Bladder microvascular endothelial cell (primary cell): Measurements from ENCODE around the gene TMEM245. TPM values are rescaled to one million over a fixed set of nuclear protein-coding genes. Genes with fewer than 3 reads are reported as not detected.

Experiments
- total RNA-seq: library from RNA; depleted of rRNA; stranded (reverse); fragments of >200 nt; gene quantifications from 2 replicates; pipeline ENCODE4 v1.2.3, GENCODE V29; 2014

Gene TMEM245
- 41.0 and 99.8 TPM in 2 replicates for total RNA-seq

GRCh38 chr9:109119439-109120203, at the start of gene TMEM245:
Gene TMEM245, minus strand, starts transcription at chr9:109119947. Its CDS starts 34 bp downstream, at chr9:109119913.

DNA sequence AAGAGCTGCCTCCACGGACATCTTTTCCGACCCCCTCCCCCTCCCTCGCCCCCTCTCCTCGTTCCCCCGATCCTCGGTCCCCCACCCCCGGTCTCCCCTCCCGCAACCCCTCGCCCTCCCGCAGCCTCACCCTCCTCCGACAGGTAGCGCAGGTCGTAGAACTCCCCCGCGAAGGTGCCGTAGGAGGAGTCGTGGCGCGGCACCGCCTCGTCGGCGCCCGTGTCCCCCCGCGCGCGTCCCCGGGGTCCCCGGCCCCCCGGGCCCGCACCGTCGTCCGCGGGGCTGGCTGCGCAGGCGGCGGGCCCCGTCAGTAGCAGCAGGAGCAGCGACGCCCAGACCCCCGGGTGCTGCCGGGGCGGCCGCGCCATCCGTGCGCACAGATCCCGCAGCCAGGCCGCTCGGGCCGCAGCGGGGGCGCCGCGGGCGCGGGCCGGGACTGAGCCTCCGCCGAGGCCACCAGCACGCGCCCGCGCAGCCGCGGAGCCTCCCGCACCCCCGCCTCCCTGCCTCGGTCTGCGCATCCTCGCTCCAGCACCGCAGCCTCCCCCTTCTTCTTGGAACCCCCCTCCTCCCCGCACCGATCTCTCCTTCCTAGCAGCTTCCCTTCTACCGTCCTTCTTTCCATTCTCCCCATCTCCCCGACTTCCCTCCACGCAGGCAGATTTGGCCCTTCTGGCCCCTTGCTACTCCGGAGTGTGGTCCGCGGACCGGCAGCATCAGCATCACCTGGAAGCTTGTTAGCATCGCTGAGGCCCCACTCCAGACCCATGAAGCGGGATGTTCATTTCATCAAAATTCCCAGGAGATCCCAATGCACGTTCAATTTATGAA, 47.2 kb upstream of the TMEM245 start, which contains the start of gene FRRS1L:
Gene FRRS1L, minus strand, starts transcription at position 479 of the 831 bp plus-strand sequence. Its CDS starts 111 bp downstream, at position 368.

GRCh38 chr9:109012876-109013678, 106.7 kb downstream of the TMEM245 start, which contains the start of gene CTNNAL1:
Gene CTNNAL1, minus strand, starts transcription at chr9:109013499. Its CDS starts 57 bp downstream, at chr9:109013442.

Other genes with a start within 250 kb of the TMEM245 start
- 19.8 and 43.6 TPM in 2 replicates for gene ELP1, start 185.8 kb downstream of the TMEM245 start, total RNA-seq
- gene ABITRAM, start 185.5 kb downstream of the TMEM245 start, total RNA-seq, result 2.3 and 4.7 TPM in 2 replicates
- 81.4 and 112 TPM in 2 replicates for gene CTNNAL1, start 106.4 kb downstream of the TMEM245 start, total RNA-seq
- gene FRRS1L, start 47.3 kb upstream of the TMEM245 start, total RNA-seq, result under 0.01 and 0.06 TPM in 2 replicates
- gene EPB41L4B, start 201.1 kb upstream of the TMEM245 start, total RNA-seq, result 0.16 and 0.57 TPM in 2 replicates